Right lung (tissue), 5 donors: Measurements from ENCODE around the gene FILIP1. TPM values are rescaled to one million over a fixed set of nuclear protein-coding genes. Genes with fewer than 3 reads are reported as not detected.

ENCODE experiments used
- DNase-seq, 2 donors: peaks; one replicate each; pipeline ENCODE4 v3.0.0-alpha.2; 2013
- polyA plus RNA-seq, 5 donors: library from polyadenylated mRNA; unstranded; fragments of 120-200 nt; gene quantifications; one replicate each; pipeline versions ENCODE4 v1.2.1 to v1.2.3, GENCODE V29; 2013; ENCODE audit warnings: inconsistent platforms in 1 of 5, low replicate concordance in 1 of 5; ENCODE audit not compliant: insufficient read length in 5 of 5, insufficient read depth in 1 of 5

FILIP1 gene
- polyA plus RNA-seq, 5 donors: 20.2 to 45.3 (median 37.6) TPM

- DNase-seq: no peak
Observed at GRCh38 chr6:75345413-75345812, 148.2 kb downstream of the FILIP1 start.

GRCh38 chr6:75344455-75344854, 149.1 kb downstream of the FILIP1 start:
- DNase-seq: no peak

- no peak for DNase-seq
Observed at GRCh38 chr6:75344021-75344420, 149.6 kb downstream of the FILIP1 start.

- DNase-seq: no peak
Observed at GRCh38 chr6:75337835-75338580, 155.6 kb downstream of the FILIP1 start.

- peak; percentile 64 to 65 for DNase-seq
Observed at GRCh38 chr6:75334266-75335040, 159.1 kb downstream of the FILIP1 start.

GRCh38 chr6:75333676-75334200, 159.9 kb downstream of the FILIP1 start:
- peak; percentile 48 to 65 for DNase-seq

- DNase-seq: no peak
Observed at GRCh38 chr6:75331151-75331550, 162.4 kb downstream of the FILIP1 start.

- DNase-seq: no peak
Observed at GRCh38 chr6:75329703-75330102, 163.9 kb downstream of the FILIP1 start.

- no peak for DNase-seq
Observed at GRCh38 chr6:75327807-75328206, 165.8 kb downstream of the FILIP1 start.

- DNase-seq: no peak
Observed at GRCh38 chr6:75326557-75327258, 166.9 kb downstream of the FILIP1 start.

GRCh38 chr6:75318900-75319299, 174.7 kb downstream of the FILIP1 start:
- no peak for DNase-seq

GRCh38 chr6:75317503-75318206, 175.9 kb downstream of the FILIP1 start:
- DNase-seq: peak in 1 of 2 donors; percentile 49

GRCh38 chr6:75315978-75316377, 177.6 kb downstream of the FILIP1 start:
- DNase-seq: no peak

GRCh38 chr6:75308250-75308988, 185.2 kb downstream of the FILIP1 start:
- no peak for DNase-seq

GRCh38 chr6:75307364-75308004, 186.1 kb downstream of the FILIP1 start:
- no peak for DNase-seq

GRCh38 chr6:75306064-75306463, 187.5 kb downstream of the FILIP1 start:
- peak in 1 of 2 donors; percentile 54 for DNase-seq

- no peak for DNase-seq
Observed at GRCh38 chr6:75305573-75305972, 188.0 kb downstream of the FILIP1 start.

- DNase-seq: no peak
Observed at GRCh38 chr6:75302280-75302679, 191.3 kb downstream of the FILIP1 start.

GRCh38 chr6:75301537-75301936, 192.1 kb downstream of the FILIP1 start:
- DNase-seq: no peak

GRCh38 chr6:75301088-75301487, 192.5 kb downstream of the FILIP1 start:
- no peak for DNase-seq

GRCh38 chr6:75300531-75300855, 193.1 kb downstream of the FILIP1 start:
- no peak for DNase-seq
